GM18907 (cell line): ENCODE results near the gene C5AR1.
A peak's percentile ranks its signal among the peaks of the same experiment; 100 is the strongest.
"Not testable (repeated sequence)": the region's sequence is repeated elsewhere in the genome, so short reads cannot be mapped to it uniquely, and the experiment has no call there.

ENCODE experiments used
- ATAC-seq: cut with Tn5 transposase; IDR thresholded peaks from one replicate; pipeline ENCODE4 v1.9.1; 2021; ENCODE audit warnings: mild to moderate bottlenecking, moderate library complexity; ENCODE audit not compliant: unreplicated experiment

The C5AR1 gene

GRCh38 chr19:47309608-47310007, at the start of gene C5AR1:
TSS of gene C5AR1 (plus strand) at chr19:47309861. CDS start at chr19:47309896, 35 bp downstream.
- ATAC-seq = no peak

GRCh38 chr19:47260476-47260875, 49.2 kb upstream of the C5AR1 start:
- ATAC-seq = no peak

GRCh38 chr19:47261946-47262793, 47.5 kb upstream of the C5AR1 start:
- peak; percentile 67 for ATAC-seq

- ATAC-seq = no peak
Measured at GRCh38 chr19:47264629-47265028, 45.0 kb upstream of the C5AR1 start.

- ATAC-seq = no peak
Measured at GRCh38 chr19:47266401-47266941, 43.2 kb upstream of the C5AR1 start.

- no peak for ATAC-seq
Measured at GRCh38 chr19:47267350-47267759, 42.3 kb upstream of the C5AR1 start.

GRCh38 chr19:47268028-47268427, 41.6 kb upstream of the C5AR1 start:
- ATAC-seq = no peak

GRCh38 chr19:47269596-47269995, 40.1 kb upstream of the C5AR1 start:
- ATAC-seq = no peak

GRCh38 chr19:47270408-47270807, 39.3 kb upstream of the C5AR1 start:
- ATAC-seq = no peak

GRCh38 chr19:47271949-47272348, 37.7 kb upstream of the C5AR1 start:
- no peak for ATAC-seq

- ATAC-seq = no peak
Measured at GRCh38 chr19:47272448-47273312, 37.0 kb upstream of the C5AR1 start.

GRCh38 chr19:47273313-47274070, 36.2 kb upstream of the C5AR1 start:
- peak; percentile 59 for ATAC-seq

- ATAC-seq = peak; percentile 61
Measured at GRCh38 chr19:47274071-47274890, 35.4 kb upstream of the C5AR1 start, which contains the start of gene INAFM1. TSS of gene INAFM1 (plus strand) at chr19:47274885. CDS start at chr19:47274920, 35 bp downstream.

- ATAC-seq = peak; percentile 29
Measured at GRCh38 chr19:47274891-47275761, 34.5 kb upstream of the C5AR1 start.

- ATAC-seq = no peak
Measured at GRCh38 chr19:47275791-47276461, 33.7 kb upstream of the C5AR1 start.

GRCh38 chr19:47276513-47276912, 33.1 kb upstream of the C5AR1 start:
- ATAC-seq = not testable (repeated sequence)

- ATAC-seq = no peak
Measured at GRCh38 chr19:47280183-47280797, 29.4 kb upstream of the C5AR1 start.
